Gastrocnemius medialis (tissue), 4 donors: ENCODE measurements around the gene PRM1. TPM values are rescaled to one million over a fixed set of nuclear protein-coding genes. Genes with fewer than 3 reads are reported as not detected.

Experiments used
- ATAC-seq, 2 donors: fragments of 150-250 bp; one replicate each; pipeline ENCODE4 v1.9.1; 2016
- DNase-seq, 2 donors: peaks; one replicate each; pipeline ENCODE4 v3.0.0-alpha.2; 2019
- H3K27ac ChIP-seq, 4 donors: fragments of 200-600 bp; sonication (generic); 1 replicate in 1 of 4; 2 replicates in 3 of 4; pipeline ENCODE4 v1.5.1; 2016 to 2018; ENCODE audit warnings: mild to moderate bottlenecking in 2 of 4, moderate library complexity in 1 of 4
- H3K27me3 ChIP-seq, 3 donors: fragments of 200-600 bp; sonication (generic) in 2 of 3; 1 replicate in 1 of 3; 2 replicates in 2 of 3; pipeline versions ENCODE4 v1.5.1 to v1.6.0; 2016 to 2019; ENCODE audit warnings: mild to moderate bottlenecking in 1 of 3, moderate library complexity in 1 of 3
- H3K36me3 ChIP-seq, 2 donors: fragments of 200-600 bp; sonication (generic) in 1 of 2; one replicate each; pipeline ENCODE4 v1.5.1; 2017 to 2018
- H3K4me1 ChIP-seq, 2 donors: fragments of 200-600 bp; sonication (generic) in 1 of 2; one replicate each; pipeline ENCODE4 v1.5.1; 2016 to 2017; ENCODE audit warnings: mild to moderate bottlenecking in 2 of 2
- H3K4me3 ChIP-seq, 4 donors: fragments of 200-600 bp; sonication (generic) in 3 of 4; 1 replicate in 1 of 4; 2 replicates in 3 of 4; pipeline ENCODE4 v1.5.1; 2016 to 2019; ENCODE audit warnings: mild to moderate bottlenecking in 2 of 4
- H3K9me3 ChIP-seq, 3 donors: fragments of 200-600 bp; sonication (generic) in 2 of 3; 1 replicate in 1 of 3; 2 replicates in 2 of 3; pipeline ENCODE4 v1.5.1; 2016 to 2019
- CTCF ChIP-seq, 5 experiments: fragments of 450-650 bp in 3 of 5; fragments of 200-600 bp in 2 of 5; sonication (generic) in 2 of 5; IDR thresholded peaks in 4 of 5; conservative IDR thresholded peaks in 1 of 5; 1 replicate in 4 of 5; 2 replicates in 1 of 5; pipeline ENCODE4 v1.5.1; 2016 to 2019; ENCODE audit warnings: antibody characterized with exemption in 5 of 5, mild to moderate bottlenecking in 3 of 5, moderate library complexity in 3 of 5
- POLR2A ChIP-seq, 2 donors: fragments of 450-650 bp; IDR thresholded peaks; one replicate each; pipeline ENCODE4 v1.6.1; 2017; ENCODE audit warnings: antibody characterized with exemption in 2 of 2, mild to moderate bottlenecking in 2 of 2, moderate library complexity in 2 of 2
- in situ Hi-C, 4 donors: fragments of 200-750 bp; cut with MboI; loops; one replicate each; pipeline versions ENCODE4 v1.15.0 to v1.8.0; 2017; ENCODE audit warnings: low sequenced_read_pairs in 4 of 4
- intact Hi-C: fragments of 100-400 bp; cut with DNase I; formaldehyde crosslinking; loops from one replicate; pipeline ENCODE4 v1.15.1; 2023; ENCODE audit warnings: low total_unique reads
- total RNA-seq, 4 donors: library from RNA; depleted of rRNA; stranded (reverse); fragments of >200 nt; gene quantifications; one replicate each; pipeline versions ENCODE4 v1.1.0 to v1.2.3, GENCODE V29; 2016

PRM1 gene
- not detected for total RNA-seq

GRCh38 chr16:11280616-11281522 is at the start of gene PRM1:
Gene PRM1 (minus strand): TSS chr16:11281330. CDS start chr16:11281238, 92 bp downstream.
- Histone ChIP-seq H3K27ac (no peak within 1 kb of the TSS), H3K4me3 (no peak within 1 kb of the TSS), H3K36me3 (no peaks in the 10 kb centered on the region), H3K27me3 (no peaks in the 10 kb centered on the region), H3K9me3 (no peaks in the 10 kb centered on the region), H3K4me1 (no peaks in the 10 kb centered on the region)
- no peak for TF ChIP-seq CTCF (IDR thresholded peaks at IDR 0.05 in 4 of 5, conservative IDR thresholded peaks at IDR 0.05 in 1 of 5)
- TF ChIP-seq POLR2A (IDR thresholded peaks at IDR 0.05) = no peak
- DNase-seq (no peak), ATAC-seq (no peak)
- intact Hi-C loops (no loop called here), in situ Hi-C loops (no loop called here)

GRCh38 chr16:11330526-11331237 is 49.6 kb upstream of the PRM1 start:
- no peak for TF ChIP-seq CTCF (IDR thresholded peaks at IDR 0.05 in 4 of 5, conservative IDR thresholded peaks at IDR 0.05 in 1 of 5)
- no peak for TF ChIP-seq POLR2A (IDR thresholded peaks at IDR 0.05)
- H3K36me3 ChIP-seq = no peaks in the 10 kb centered on the region
- no peaks in the 10 kb centered on the region for H3K27me3 ChIP-seq
- no peak for DNase-seq
- H3K4me3 ChIP-seq = no peak overlapping the region
- no peak overlapping the region for H3K27ac ChIP-seq
- in situ Hi-C loops (no loop called here), intact Hi-C loops (no loop called here)
- peaks cover 5 to 7% of the 10 kb centered on the region in 2 donors for H3K4me1 ChIP-seq
- ATAC-seq = no peak
- H3K9me3 ChIP-seq = no peaks in the 10 kb centered on the region

GRCh38 chr16:11329891-11330290 is 48.8 kb upstream of the PRM1 start:
- intact Hi-C loops (no loop called here), in situ Hi-C loops (no loop called here)
- Histone ChIP-seq H3K9me3 (no peaks in the 10 kb centered on the region), H3K4me1 (peaks cover 5 to 7% of the 10 kb centered on the region in 2 donors), H3K27me3 (no peaks in the 10 kb centered on the region), H3K27ac (no peak overlapping the region), H3K36me3 (no peaks in the 10 kb centered on the region), H3K4me3 (no peak overlapping the region)
- DNase-seq (no peak), ATAC-seq (peak in 1 of 2 donors; percentile 38)
- no peak for TF ChIP-seq CTCF (IDR thresholded peaks at IDR 0.05 in 4 of 5, conservative IDR thresholded peaks at IDR 0.05 in 1 of 5)
- TF ChIP-seq POLR2A (IDR thresholded peaks at IDR 0.05) = no peak

- Histone ChIP-seq H3K27me3 (no peaks in the 10 kb centered on the region), H3K36me3 (no peaks in the 10 kb centered on the region), H3K27ac (no peak overlapping the region), H3K4me3 (no peak overlapping the region), H3K9me3 (no peaks in the 10 kb centered on the region), H3K4me1 (peaks cover 5 to 7% of the 10 kb centered on the region in 2 donors)
- DNase-seq = no peak
- intact Hi-C loops (no loop called here), in situ Hi-C loops (no loop called here)
- ATAC-seq = no peak
- TF ChIP-seq POLR2A (IDR thresholded peaks at IDR 0.05) (no peak), CTCF (IDR thresholded peaks at IDR 0.05 in 4 of 5, conservative IDR thresholded peaks at IDR 0.05 in 1 of 5) (no peak)
Measured at GRCh38 chr16:11329071-11329491, 48.0 kb upstream of the PRM1 start.
